Right cardiac atrium (tissue), 5 donors: ENCODE results near the gene MELTF. TPM values are rescaled to one million over a fixed set of nuclear protein-coding genes. Genes with fewer than 3 reads are reported as not detected.
A peak's percentile ranks its signal among the peaks of the same experiment; 100 is the strongest.

Experiments used
- ATAC-seq, 2 donors: fragments of 200-7000 bp; cut with Tn5 transposase; one replicate each; pipeline versions ENCODE4 v1.8.0 to v1.9.1; 2020; ENCODE audit warnings: moderate library complexity in 2 of 2, mild to moderate bottlenecking in 1 of 2
- DNase-seq, 3 donors: peaks; one replicate each; pipeline ENCODE4 v3.0.0-alpha.2; 2020
- H3K27ac ChIP-seq: one replicate; pipeline ENCODE4 v1.5.1; 2013; ENCODE audit warnings: mild to moderate bottlenecking, low read length, control low read depth, moderate library complexity
- H3K27me3 ChIP-seq: one replicate; pipeline ENCODE4 v1.6.1; 2013; ENCODE audit not compliant: control insufficient read depth, insufficient read depth
- H3K4me1 ChIP-seq: one replicate; pipeline ENCODE4 v1.6.1; 2013; ENCODE audit warnings: low read length; ENCODE audit not compliant: control insufficient read depth, insufficient read depth
- H3K4me3 ChIP-seq: one replicate; pipeline ENCODE4 v1.5.1; 2013; ENCODE audit warnings: low read length, control low read depth
- H3K9me3 ChIP-seq: one replicate; pipeline ENCODE4 v1.6.1; 2013; ENCODE audit warnings: low read length; ENCODE audit not compliant: control insufficient read depth
- WGBS: extraction: QIAGEN DNeasy Blood & Tissue Kit; methylation state at CpG from one replicate; pipeline ENCODE4 v1.1.7; 2013; 5-methylcytosine and 5-hydroxymethylcytosine counted together
- intact Hi-C, 4 donors: fragments of 100-400 bp; cut with DNase I; formaldehyde crosslinking; loops; one replicate each; pipeline versions ENCODE4 v1.11.0 to v1.14.0; 2022 to 2023
- polyA plus RNA-seq: library from polyadenylated mRNA; stranded (reverse); fragments of 200-250 nt; gene quantifications from one replicate; pipeline ENCODE4 v1.2.3, GENCODE V29; 2013
- total RNA-seq, 4 donors: library from RNA; stranded (reverse); fragmentation: NEBNext Ultra II Directional; extraction: Animal tissue kit (Norgen Biotek cat#: 25700); gene quantifications; one replicate each; pipeline ENCODE4 v1.2.1, GENCODE V29; 2021
- donor health status: healthy with polysubstance abuse.
- donor health status: DM: no; HTN: yes; CAD: no.
- donor health status: DM: no; HTN: no; CAD: no.
- donor health status: DM: no; HTN: yes; CAD: no; lungs with severe emphysema.
- donor health status: DM: yes; HTN: yes; CAD: no.

Gene MELTF
- total and polyA plus RNA-seq, 5 donors = 1.2 to 6.5 (median 2.4) TPM

GRCh38 chr3:196969660-196970546, 59.7 kb downstream of the MELTF start:
- intact Hi-C loops = loop anchor here in 2 of 4 donors (5.0 kb wide), 1 partner anchor 133 kb away; no protein-coding TSS in a partner anchor
- 9% methylated on average over 100 of the region's 100 CpGs for WGBS
- Histone ChIP-seq H3K27ac (no peak overlapping the region), H3K4me3 (peak overlapping the region; percentile 78), H3K4me1 (no peaks in the 10 kb centered on the region), H3K9me3 (no peaks in the 10 kb centered on the region), H3K27me3 (no peaks in the 10 kb centered on the region)
- DNase-seq = peak; percentile 66 to 87 (median 87)
- peak; percentile 80 to 82 for ATAC-seq

GRCh38 chr3:196969134-196969659, 60.4 kb downstream of the MELTF start:
- WGBS = under 1% methylated on average over 72 of the region's 72 CpGs
- Histone ChIP-seq H3K4me1 (no peaks in the 10 kb centered on the region), H3K27ac (peak overlapping the region; percentile 2), H3K9me3 (no peaks in the 10 kb centered on the region), H3K27me3 (no peaks in the 10 kb centered on the region), H3K4me3 (peak overlapping the region; percentile 78)
- intact Hi-C loops = loop anchor here in 2 of 4 donors (5.0 kb wide), 1 partner anchor 132 kb away; no protein-coding TSS in a partner anchor
- ATAC-seq (peak; percentile 22 to 30), DNase-seq (peak in 2 of 3 donors; percentile 61 to 69)

- Histone ChIP-seq H3K4me1 (no peaks in the 10 kb centered on the region), H3K27ac (peak within 1 kb of the TSS; percentile 2), H3K27me3 (no peaks in the 10 kb centered on the region), H3K4me3 (peak within 1 kb of the TSS; percentile 78), H3K9me3 (no peaks in the 10 kb centered on the region)
- peak; percentile 48 to 86 (median 72) for DNase-seq
- 2% methylated on average over 97 of the region's 98 CpGs for WGBS
- intact Hi-C loops = loop anchor here in 2 of 4 donors (5.0 kb wide), 1 partner anchor 131 kb away; no protein-coding TSS in a partner anchor
- ATAC-seq = peak; percentile 85 to 88
Observed at GRCh38 chr3:196968233-196969133, 61.1 kb downstream of the MELTF start, which contains the start of gene PIGZ. PIGZ (minus strand) TSS chr3:196968833; CDS start chr3:196952031, 16,802 bp downstream.

- Histone ChIP-seq H3K9me3 (no peaks in the 10 kb centered on the region), H3K4me3 (peak overlapping the region; percentile 78), H3K27ac (no peak overlapping the region), H3K4me1 (no peaks in the 10 kb centered on the region), H3K27me3 (no peaks in the 10 kb centered on the region)
- intact Hi-C loops = loop anchor here in 2 of 4 donors (5.0 kb wide), 1 partner anchor 130 kb away; no protein-coding TSS in a partner anchor
- WGBS = 66% methylated on average over 35 of the region's 35 CpGs
- DNase-seq = no peak
- ATAC-seq = peak in 1 of 2 donors; percentile 2
Observed at GRCh38 chr3:196967412-196968232, 62.0 kb downstream of the MELTF start.

- no peak for ATAC-seq
- intact Hi-C loops = loop anchor here in 2 of 4 donors (5.0 kb wide), 1 partner anchor 129 kb away; no protein-coding TSS in a partner anchor
- no peak overlapping the region for H3K4me3 ChIP-seq
Observed at GRCh38 chr3:196966526-196967401, 62.9 kb downstream of the MELTF start.

GRCh38 chr3:196965804-196966173, 63.8 kb downstream of the MELTF start:
- no peaks in the 10 kb centered on the region for H3K9me3 ChIP-seq
- no peaks in the 10 kb centered on the region for H3K4me1 ChIP-seq
- no peaks in the 10 kb centered on the region for H3K27me3 ChIP-seq
- intact Hi-C loops = loop anchor here in 2 of 4 donors (5.0 kb wide), 1 partner anchor 128 kb away; no protein-coding TSS in a partner anchor
- ATAC-seq = no peak
- DNase-seq = no peak
- no peak overlapping the region for H3K4me3 ChIP-seq
- no peak overlapping the region for H3K27ac ChIP-seq
- WGBS = 92% methylated on average over 10 of the region's 10 CpGs

More at GRCh38 chr3:196966526-196967401, 62.9 kb downstream of the MELTF start:
- no peaks in the 10 kb centered on the region for H3K4me1 ChIP-seq
- no peaks in the 10 kb centered on the region for H3K27me3 ChIP-seq
- 69% methylated on average over 47 of the region's 47 CpGs for WGBS
- H3K9me3 ChIP-seq = no peaks in the 10 kb centered on the region
- no peak for DNase-seq
- H3K27ac ChIP-seq = no peak overlapping the region

GRCh38 chr3:196965112-196965803, 64.4 kb downstream of the MELTF start:
- no peaks in the 10 kb centered on the region for H3K27me3 ChIP-seq
- ATAC-seq (no peak), DNase-seq (no peak)
- H3K27ac ChIP-seq = no peak overlapping the region
- intact Hi-C loops = loop anchor here in 2 of 4 donors (5.0 kb wide), 1 partner anchor 128 kb away; no protein-coding TSS in a partner anchor
- 92% methylated on average over 11 of the region's 11 CpGs for WGBS
- no peaks in the 10 kb centered on the region for H3K9me3 ChIP-seq
- H3K4me1 ChIP-seq = no peaks in the 10 kb centered on the region
- no peak overlapping the region for H3K4me3 ChIP-seq

GRCh38 chr3:196963631-196963953, 66.0 kb downstream of the MELTF start:
- H3K4me1 ChIP-seq = no peaks in the 10 kb centered on the region
- no peaks in the 10 kb centered on the region for H3K9me3 ChIP-seq
- intact Hi-C loops = no loop called here
- ATAC-seq (no peak), DNase-seq (no peak)
- no peak overlapping the region for H3K4me3 ChIP-seq
- no peak overlapping the region for H3K27ac ChIP-seq
- no peaks in the 10 kb centered on the region for H3K27me3 ChIP-seq
- 80% methylated on average over 2 of the region's 2 CpGs for WGBS
